SK-N-SH treated with all-trans-retinoic acid at 6 μM for 48 hours (cell line): ENCODE results near the gene GRIA3.

ENCODE experiments used
- ATAC-seq: fragments of 200-7000 bp; cut with Tn5 transposase; 3 replicates; pipeline ENCODE4 v1.9.1; 2020; ENCODE audit warnings: mild to moderate bottlenecking, moderate library complexity
- ARNTL ChIP-seq: fragments of 450-650 bp; formaldehyde crosslinking; IDR thresholded peaks from 2 replicates; pipeline ENCODE4 v1.5.0; 2020; ENCODE audit warnings: low read depth, mild to moderate bottlenecking, moderate library complexity, borderline replicate concordance
- BACH2 ChIP-seq: fragments of 250-450 bp; sonication (Bioruptor Pico); IDR thresholded peaks from 2 replicates; pipeline ENCODE4 v1.9.0; 2021; ENCODE audit warnings: mild to moderate bottlenecking, borderline replicate concordance
- CSDC2 ChIP-seq: fragments of 250-450 bp; sonication (Bioruptor Pico); IDR thresholded peaks from 2 replicates; pipeline ENCODE4 v1.5.0; 2020; ENCODE audit warnings: mild to moderate bottlenecking, moderate library complexity
- ESRRG ChIP-seq: fragments of 250-450 bp; sonication (Bioruptor Pico); IDR thresholded peaks from 2 replicates; pipeline ENCODE4 v1.6.1; 2021; ENCODE audit warnings: mild to moderate bottlenecking
- GLIS3 ChIP-seq: fragments of 250-450 bp; sonication (Bioruptor Pico); IDR thresholded peaks from 2 replicates; pipeline ENCODE4 v1.5.0; 2020; ENCODE audit warnings: mild to moderate bottlenecking, moderate library complexity
- ISL1 ChIP-seq: fragments of 250-450 bp; sonication (Bioruptor Pico); IDR thresholded peaks from 2 replicates; pipeline ENCODE4 v2.1.2; 2022; ENCODE audit warnings: mild to moderate bottlenecking, moderate library complexity
- PPARA ChIP-seq: fragments of 250-450 bp; sonication (Bioruptor Pico); IDR thresholded peaks from 2 replicates; pipeline ENCODE4 v1.5.0; 2020; ENCODE audit warnings: mild to moderate bottlenecking, borderline replicate concordance
- RARB ChIP-seq: fragments of 250-450 bp; sonication (Bioruptor Pico); IDR thresholded peaks from 2 replicates; pipeline ENCODE4 v1.8.0; 2021; ENCODE audit warnings: mild to moderate bottlenecking, moderate library complexity
- SNAI2 ChIP-seq: fragments of 250-450 bp; sonication (Bioruptor Pico); IDR thresholded peaks from 2 replicates; pipeline ENCODE4 v1.5.0; 2020; ENCODE audit warnings: mild to moderate bottlenecking, moderate library complexity
- TOX ChIP-seq: fragments of 250-450 bp; sonication (Bioruptor Pico); IDR thresholded peaks from 2 replicates; pipeline ENCODE4 v1.8.0; 2021; ENCODE audit warnings: mild to moderate bottlenecking, moderate library complexity, borderline replicate concordance
- ZC3H10 ChIP-seq: fragments of 250-450 bp; sonication (Bioruptor Pico); IDR thresholded peaks from 2 replicates; pipeline ENCODE4 v1.5.1; 2021; ENCODE audit warnings: mild to moderate bottlenecking, moderate library complexity
- ZFP3 ChIP-seq: fragments of 250-450 bp; sonication (Bioruptor Pico); IDR thresholded peaks from 2 replicates; pipeline ENCODE4 v1.5.0; 2020; ENCODE audit warnings: mild to moderate bottlenecking, moderate library complexity
- ZNF565 ChIP-seq: fragments of 450-650 bp; formaldehyde crosslinking; conservative IDR thresholded peaks from 2 replicates; pipeline ENCODE4 v1.5.0; 2020; ENCODE audit warnings: low read depth, mild to moderate bottlenecking, moderate library complexity
- ZNF70 ChIP-seq: fragments of 450-650 bp; formaldehyde crosslinking; IDR thresholded peaks from 2 replicates; pipeline ENCODE4 v1.5.0; 2020; ENCODE audit warnings: mild to moderate bottlenecking, moderate library complexity
- ZNF8 ChIP-seq: fragments of 450-650 bp; formaldehyde crosslinking; IDR thresholded peaks from 2 replicates; pipeline ENCODE4 v1.5.0; 2020; ENCODE audit warnings: mild to moderate bottlenecking, moderate library complexity
- TF ChIP-seq, protein P1 (sequence below): fragments of 250-450 bp; sonication (Bioruptor Pico); IDR thresholded peaks from 2 replicates; pipeline ENCODE4 v1.5.0; 2020; ENCODE audit warnings: mild to moderate bottlenecking, moderate library complexity
- TF ChIP-seq, protein P2 (sequence below): fragments of 250-450 bp; sonication (Bioruptor Pico); IDR thresholded peaks from 2 replicates; pipeline ENCODE4 v1.8.0; 2021; ENCODE audit warnings: low read depth, mild to moderate bottlenecking, moderate library complexity, borderline replicate concordance
- TF ChIP-seq, protein P3 (sequence below): fragments of 250-450 bp; sonication (Bioruptor Pico); IDR thresholded peaks from 2 replicates; pipeline ENCODE4 v1.5.1; 2020; ENCODE audit warnings: low read depth, mild to moderate bottlenecking, moderate library complexity
- TF ChIP-seq, protein P4 (sequence below): fragments of 250-450 bp; sonication (Bioruptor Pico); IDR thresholded peaks from 2 replicates; pipeline ENCODE4 v1.5.1; 2021; ENCODE audit warnings: mild to moderate bottlenecking, moderate library complexity
- TF ChIP-seq, protein P5 (sequence below): fragments of 250-450 bp; sonication (Bioruptor Pico); IDR thresholded peaks from 2 replicates; pipeline ENCODE4 v1.8.0; 2020; ENCODE audit warnings: mild to moderate bottlenecking, moderate library complexity, borderline replicate concordance

GRIA3 gene

DNA sequence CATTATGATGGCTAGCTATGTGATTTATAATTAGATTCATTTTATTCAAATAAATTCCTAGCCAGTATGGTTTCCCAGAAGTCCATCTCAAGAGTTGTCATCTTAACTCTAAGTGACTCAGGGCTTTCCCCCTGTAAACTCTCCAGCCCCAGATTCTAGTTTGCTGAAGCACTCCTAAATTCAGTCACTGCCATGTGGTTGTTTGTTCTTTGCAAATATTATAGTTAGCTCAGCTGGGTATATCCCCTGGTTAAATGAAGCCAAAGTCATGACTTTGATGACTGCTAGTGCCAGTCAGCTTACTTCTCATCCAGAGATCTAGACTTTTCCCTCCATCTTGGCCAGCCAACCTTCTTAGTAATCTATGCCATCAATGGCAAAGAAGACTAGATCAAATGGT, 126.0 kb downstream of the GRIA3 start:
- no peak for ATAC-seq
- TF ChIP-seq, protein P1, sequence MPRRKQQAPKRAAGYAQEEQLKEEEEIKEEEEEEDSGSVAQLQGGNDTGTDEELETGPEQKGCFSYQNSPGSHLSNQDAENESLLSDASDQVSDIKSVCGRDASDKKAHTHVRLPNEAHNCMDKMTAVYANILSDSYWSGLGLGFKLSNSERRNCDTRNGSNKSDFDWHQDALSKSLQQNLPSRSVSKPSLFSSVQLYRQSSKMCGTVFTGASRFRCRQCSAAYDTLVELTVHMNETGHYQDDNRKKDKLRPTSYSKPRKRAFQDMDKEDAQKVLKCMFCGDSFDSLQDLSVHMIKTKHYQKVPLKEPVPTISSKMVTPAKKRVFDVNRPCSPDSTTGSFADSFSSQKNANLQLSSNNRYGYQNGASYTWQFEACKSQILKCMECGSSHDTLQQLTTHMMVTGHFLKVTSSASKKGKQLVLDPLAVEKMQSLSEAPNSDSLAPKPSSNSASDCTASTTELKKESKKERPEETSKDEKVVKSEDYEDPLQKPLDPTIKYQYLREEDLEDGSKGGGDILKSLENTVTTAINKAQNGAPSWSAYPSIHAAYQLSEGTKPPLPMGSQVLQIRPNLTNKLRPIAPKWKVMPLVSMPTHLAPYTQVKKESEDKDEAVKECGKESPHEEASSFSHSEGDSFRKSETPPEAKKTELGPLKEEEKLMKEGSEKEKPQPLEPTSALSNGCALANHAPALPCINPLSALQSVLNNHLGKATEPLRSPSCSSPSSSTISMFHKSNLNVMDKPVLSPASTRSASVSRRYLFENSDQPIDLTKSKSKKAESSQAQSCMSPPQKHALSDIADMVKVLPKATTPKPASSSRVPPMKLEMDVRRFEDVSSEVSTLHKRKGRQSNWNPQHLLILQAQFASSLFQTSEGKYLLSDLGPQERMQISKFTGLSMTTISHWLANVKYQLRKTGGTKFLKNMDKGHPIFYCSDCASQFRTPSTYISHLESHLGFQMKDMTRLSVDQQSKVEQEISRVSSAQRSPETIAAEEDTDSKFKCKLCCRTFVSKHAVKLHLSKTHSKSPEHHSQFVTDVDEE = no peak
- no peak for TF ChIP-seq RARB (CRISPR knock-in tag)
- TF ChIP-seq BACH2 (CRISPR knock-in tag) = no peak
- TF ChIP-seq, protein P2, sequence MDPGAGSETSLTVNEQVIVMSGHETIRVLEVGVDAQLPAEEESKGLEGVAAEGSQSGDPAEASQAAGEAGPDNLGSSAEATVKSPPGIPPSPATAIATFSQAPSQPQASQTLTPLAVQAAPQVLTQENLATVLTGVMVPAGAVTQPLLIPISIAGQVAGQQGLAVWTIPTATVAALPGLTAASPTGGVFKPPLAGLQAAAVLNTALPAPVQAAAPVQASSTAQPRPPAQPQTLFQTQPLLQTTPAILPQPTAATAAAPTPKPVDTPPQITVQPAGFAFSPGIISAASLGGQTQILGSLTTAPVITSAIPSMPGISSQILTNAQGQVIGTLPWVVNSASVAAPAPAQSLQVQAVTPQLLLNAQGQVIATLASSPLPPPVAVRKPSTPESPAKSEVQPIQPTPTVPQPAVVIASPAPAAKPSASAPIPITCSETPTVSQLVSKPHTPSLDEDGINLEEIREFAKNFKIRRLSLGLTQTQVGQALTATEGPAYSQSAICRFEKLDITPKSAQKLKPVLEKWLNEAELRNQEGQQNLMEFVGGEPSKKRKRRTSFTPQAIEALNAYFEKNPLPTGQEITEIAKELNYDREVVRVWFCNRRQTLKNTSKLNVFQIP (CRISPR knock-in tag) = no peak
- TF ChIP-seq, protein P3, sequence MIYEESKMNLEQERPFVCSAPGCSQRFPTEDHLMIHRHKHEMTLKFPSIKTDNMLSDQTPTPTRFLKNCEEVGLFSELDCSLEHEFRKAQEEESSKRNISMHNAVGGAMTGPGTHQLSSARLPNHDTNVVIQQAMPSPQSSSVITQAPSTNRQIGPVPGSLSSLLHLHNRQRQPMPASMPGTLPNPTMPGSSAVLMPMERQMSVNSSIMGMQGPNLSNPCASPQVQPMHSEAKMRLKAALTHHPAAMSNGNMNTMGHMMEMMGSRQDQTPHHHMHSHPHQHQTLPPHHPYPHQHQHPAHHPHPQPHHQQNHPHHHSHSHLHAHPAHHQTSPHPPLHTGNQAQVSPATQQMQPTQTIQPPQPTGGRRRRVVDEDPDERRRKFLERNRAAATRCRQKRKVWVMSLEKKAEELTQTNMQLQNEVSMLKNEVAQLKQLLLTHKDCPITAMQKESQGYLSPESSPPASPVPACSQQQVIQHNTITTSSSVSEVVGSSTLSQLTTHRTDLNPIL = no peak
- TF ChIP-seq, protein P4, sequence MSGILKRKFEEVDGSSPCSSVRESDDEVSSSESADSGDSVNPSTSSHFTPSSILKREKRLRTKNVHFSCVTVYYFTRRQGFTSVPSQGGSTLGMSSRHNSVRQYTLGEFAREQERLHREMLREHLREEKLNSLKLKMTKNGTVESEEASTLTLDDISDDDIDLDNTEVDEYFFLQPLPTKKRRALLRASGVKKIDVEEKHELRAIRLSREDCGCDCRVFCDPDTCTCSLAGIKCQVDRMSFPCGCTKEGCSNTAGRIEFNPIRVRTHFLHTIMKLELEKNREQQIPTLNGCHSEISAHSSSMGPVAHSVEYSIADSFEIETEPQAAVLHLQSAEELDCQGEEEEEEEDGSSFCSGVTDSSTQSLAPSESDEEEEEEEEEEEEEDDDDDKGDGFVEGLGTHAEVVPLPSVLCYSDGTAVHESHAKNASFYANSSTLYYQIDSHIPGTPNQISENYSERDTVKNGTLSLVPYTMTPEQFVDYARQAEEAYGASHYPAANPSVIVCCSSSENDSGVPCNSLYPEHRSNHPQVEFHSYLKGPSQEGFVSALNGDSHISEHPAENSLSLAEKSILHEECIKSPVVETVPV = no peak
- no peak for TF ChIP-seq SNAI2 (CRISPR knock-in tag)
- TF ChIP-seq ESRRG (CRISPR knock-in tag) = no peak
- TF ChIP-seq, protein P5, sequence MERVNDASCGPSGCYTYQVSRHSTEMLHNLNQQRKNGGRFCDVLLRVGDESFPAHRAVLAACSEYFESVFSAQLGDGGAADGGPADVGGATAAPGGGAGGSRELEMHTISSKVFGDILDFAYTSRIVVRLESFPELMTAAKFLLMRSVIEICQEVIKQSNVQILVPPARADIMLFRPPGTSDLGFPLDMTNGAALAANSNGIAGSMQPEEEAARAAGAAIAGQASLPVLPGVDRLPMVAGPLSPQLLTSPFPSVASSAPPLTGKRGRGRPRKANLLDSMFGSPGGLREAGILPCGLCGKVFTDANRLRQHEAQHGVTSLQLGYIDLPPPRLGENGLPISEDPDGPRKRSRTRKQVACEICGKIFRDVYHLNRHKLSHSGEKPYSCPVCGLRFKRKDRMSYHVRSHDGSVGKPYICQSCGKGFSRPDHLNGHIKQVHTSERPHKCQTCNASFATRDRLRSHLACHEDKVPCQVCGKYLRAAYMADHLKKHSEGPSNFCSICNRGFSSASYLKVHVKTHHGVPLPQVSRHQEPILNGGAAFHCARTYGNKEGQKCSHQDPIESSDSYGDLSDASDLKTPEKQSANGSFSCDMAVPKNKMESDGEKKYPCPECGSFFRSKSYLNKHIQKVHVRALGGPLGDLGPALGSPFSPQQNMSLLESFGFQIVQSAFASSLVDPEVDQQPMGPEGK (CRISPR knock-in tag) = no peak
- TF ChIP-seq ZNF565 = no peak
- TF ChIP-seq ARNTL (CRISPR knock-in tag) = no peak
- TF ChIP-seq PPARA (CRISPR knock-in tag) = no peak
- TF ChIP-seq ZFP3 (CRISPR knock-in tag) = no peak
- TF ChIP-seq GLIS3 = no peak
- no peak for TF ChIP-seq ZC3H10 (CRISPR knock-in tag)
- no peak for TF ChIP-seq ISL1

DNA sequence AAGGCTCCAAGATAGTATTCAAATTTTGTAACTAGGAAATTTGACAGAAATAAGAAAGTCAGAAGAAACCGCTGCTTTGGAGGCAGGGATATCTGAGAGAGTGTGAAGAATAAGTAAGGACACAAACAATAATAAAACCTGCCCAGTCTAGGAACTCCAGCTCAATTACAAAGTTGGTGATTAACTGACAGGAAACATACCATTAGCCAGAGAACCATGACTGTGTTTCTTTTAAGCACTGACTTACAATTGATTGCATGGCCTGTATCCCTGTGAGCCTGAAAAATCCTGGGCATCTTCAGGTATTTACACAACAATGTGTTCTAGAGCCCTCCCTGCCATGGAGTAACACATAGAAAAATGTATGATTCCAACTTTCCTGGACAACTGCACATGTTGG, 127.4 kb downstream of the GRIA3 start:
- TF ChIP-seq ZNF8 (CRISPR knock-in tag) = no peak
- TF ChIP-seq TOX = no peak
- TF ChIP-seq ISL1 = no peak
- TF ChIP-seq ARNTL (CRISPR knock-in tag) = no peak
- no peak for TF ChIP-seq ESRRG (CRISPR knock-in tag)
- TF ChIP-seq ZNF70 (CRISPR knock-in tag) = no peak
- TF ChIP-seq, protein P4 = no peak
- TF ChIP-seq, protein P3 = no peak
- no peak for TF ChIP-seq BACH2 (CRISPR knock-in tag)
- TF ChIP-seq, protein P2 (CRISPR knock-in tag) = no peak
- no peak for TF ChIP-seq ZNF565
- no peak for TF ChIP-seq GLIS3
- TF ChIP-seq, protein P5 (CRISPR knock-in tag) = no peak
- no peak for TF ChIP-seq RARB (CRISPR knock-in tag)
- TF ChIP-seq PPARA (CRISPR knock-in tag) = no peak
- no peak for TF ChIP-seq CSDC2
- ATAC-seq = no peak
